GM18505 (cell line): Measurements from ENCODE around the gene OGFR.

Experiments
- ATAC-seq: cut with Tn5 transposase; IDR thresholded peaks from one replicate; pipeline ENCODE4 v1.9.1; 2021; ENCODE audit not compliant: unreplicated experiment
- POLR2A ChIP-seq: IDR thresholded peaks from 4 replicates; pipeline ENCODE4 v1.6.1; 2011; ENCODE audit warnings: borderline replicate concordance; ENCODE audit not compliant: insufficient read depth, insufficient read length; ENCODE audit errors: extremely low read depth

OGFR gene

DNA sequence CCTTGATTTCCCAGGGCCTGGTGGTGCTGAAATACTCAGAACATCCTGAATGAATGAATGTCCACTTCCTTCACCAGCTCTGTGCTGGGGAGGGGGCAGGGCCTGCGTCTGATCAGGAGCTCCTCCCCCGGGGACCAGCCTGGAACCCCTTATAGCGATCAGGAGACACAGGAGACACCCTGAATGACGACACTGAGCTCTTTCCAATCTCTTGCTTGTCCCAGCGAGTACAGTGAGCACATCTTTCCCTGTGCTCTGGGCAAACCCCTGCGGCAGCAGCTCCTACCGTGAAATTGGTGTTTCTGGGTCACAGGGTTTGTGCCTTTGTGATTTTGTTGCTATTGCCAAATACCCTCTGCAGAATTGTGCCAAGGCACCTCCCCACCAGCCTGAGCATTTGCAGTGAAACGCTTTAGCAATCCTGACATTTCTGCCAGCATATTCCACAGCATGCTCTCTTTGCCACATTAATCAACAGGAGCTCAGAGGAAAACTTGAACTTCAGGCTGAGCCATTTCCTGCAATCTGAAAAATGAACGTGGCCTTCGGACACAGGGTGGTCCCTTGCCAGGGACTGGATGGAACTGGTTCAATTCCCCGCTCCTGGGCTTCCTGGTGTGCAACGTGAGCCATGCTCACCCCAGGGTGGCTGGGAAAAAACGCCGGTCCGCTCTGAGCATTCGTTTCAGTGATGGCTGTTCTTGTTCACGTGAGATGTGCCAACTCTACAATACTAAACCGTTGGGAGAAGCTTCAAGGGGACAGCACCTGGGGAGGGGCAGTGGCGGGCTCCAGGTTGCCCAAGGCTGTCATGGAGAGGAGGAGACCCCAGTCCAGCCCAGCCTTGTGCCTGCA, 31.4 kb upstream of the OGFR start:
- no peak for ATAC-seq
- no peak for TF ChIP-seq POLR2A

DNA sequence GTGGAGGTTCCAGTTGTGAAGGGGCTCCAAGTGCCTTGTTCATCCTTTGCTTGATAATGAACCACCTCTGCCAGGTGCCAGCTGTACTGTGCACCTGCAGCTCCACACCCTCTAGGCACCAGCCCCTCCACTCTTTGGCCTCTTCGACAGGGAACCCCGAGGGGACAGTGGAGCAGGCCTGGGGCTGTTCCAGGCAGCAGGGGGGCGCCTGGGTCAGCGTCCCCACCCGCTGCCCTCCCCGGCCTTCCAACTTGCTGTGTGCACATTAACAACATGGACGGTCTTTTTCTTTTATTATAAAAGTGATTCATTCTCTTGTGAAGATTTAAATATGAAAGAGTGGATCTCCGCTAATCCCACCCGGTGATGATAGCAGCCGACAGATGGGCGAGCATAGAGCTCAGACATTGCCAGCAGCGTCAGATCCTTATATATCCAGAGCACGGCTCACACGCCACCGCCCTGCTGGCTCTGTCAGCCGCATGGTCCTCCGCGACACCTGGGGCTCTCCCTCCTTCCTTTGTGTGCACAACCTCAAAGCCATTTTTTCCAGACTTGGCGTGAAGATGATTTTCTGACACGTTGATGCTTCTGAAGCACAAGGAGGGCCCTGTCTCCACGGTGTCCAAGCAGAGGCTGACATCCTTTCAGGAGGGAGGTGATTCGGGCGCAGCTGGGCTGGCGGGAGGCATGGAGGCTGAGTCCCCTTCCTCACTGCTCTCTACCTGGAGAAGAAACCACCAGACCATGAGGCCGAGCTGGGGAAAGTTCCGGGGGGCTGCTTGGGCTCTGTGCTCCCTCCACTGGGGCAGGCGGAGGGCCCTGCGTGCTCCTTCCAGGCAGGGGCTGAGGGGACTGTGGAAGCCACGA, 30.6 kb upstream of the OGFR start:
- no peak for ATAC-seq
- TF ChIP-seq POLR2A, result no peak

DNA sequence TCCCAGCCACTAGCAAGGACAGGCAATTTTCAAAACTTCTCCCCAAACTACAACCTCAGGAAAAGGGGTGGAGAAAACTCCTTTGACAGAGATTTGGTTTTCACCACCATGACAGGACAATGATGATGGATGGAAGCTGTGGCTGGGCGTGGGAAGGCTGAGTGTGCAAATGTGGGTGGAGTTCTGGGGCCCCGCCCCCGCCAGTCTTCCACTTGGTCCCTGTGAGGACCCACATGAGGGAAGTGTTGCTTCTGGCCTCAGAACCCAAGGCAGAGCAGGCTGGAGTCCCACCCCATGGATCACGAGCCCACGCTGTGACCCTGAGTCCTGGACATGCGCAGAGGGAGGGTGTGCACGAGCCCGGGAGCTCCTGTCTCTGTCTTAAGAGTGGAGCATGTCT, 29.9 kb upstream of the OGFR start:
- no peak for TF ChIP-seq POLR2A
- ATAC-seq, result no peak

DNA sequence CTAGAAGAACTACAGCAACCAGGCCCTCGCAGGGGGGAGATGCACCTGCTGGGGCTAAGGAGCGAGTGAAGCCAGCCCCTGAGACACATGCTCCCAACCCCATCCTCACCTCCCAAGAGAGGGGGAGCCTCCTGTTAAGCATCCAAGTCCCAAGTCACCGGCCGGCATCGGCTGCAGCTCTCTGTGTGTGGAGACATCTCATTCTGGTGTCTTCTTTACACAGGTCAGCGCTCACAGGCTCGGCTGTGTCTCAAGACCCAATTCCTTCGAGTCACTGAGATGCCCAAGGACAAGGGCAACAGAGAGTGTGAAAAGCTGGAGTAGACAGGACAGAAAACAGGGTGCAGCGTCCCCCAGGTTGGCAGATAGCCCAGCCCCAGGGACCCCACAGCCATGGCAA, 29.4 kb upstream of the OGFR start:
- TF ChIP-seq POLR2A, result no peak
- ATAC-seq, result no peak

DNA sequence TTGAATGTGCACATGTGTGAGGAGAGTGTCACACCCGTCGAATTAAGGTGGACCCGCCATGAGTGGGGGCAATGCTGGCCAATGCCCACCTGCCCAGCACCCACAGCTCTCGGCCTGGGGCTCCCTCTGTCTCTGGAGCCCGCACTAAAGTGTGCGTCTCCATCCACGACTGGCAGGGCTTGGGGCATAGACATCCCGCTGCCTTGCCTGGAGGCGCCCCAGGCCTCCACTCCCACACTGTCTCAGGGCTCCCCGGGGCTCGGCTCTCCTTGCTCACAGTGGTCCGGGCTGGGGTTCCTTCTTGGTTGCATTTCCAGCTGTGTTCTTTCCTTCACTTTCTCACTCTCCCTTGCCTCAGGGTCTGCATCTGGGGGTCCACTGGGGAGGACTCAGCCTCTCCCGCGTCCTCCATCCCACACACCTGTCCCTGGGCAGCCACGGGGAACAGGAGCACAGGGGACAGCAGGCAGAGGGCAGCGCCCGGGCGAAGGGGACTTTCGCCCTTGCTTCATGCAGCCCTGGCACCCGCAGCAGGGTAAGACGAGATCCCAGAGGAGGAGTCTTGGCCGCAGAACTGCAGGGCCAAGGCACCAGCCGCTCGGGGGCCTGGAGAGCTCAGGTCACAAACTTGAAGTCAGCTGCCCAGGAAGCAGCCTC, 28.5 kb upstream of the OGFR start:
- no peak for TF ChIP-seq POLR2A
- ATAC-seq, result no peak

DNA sequence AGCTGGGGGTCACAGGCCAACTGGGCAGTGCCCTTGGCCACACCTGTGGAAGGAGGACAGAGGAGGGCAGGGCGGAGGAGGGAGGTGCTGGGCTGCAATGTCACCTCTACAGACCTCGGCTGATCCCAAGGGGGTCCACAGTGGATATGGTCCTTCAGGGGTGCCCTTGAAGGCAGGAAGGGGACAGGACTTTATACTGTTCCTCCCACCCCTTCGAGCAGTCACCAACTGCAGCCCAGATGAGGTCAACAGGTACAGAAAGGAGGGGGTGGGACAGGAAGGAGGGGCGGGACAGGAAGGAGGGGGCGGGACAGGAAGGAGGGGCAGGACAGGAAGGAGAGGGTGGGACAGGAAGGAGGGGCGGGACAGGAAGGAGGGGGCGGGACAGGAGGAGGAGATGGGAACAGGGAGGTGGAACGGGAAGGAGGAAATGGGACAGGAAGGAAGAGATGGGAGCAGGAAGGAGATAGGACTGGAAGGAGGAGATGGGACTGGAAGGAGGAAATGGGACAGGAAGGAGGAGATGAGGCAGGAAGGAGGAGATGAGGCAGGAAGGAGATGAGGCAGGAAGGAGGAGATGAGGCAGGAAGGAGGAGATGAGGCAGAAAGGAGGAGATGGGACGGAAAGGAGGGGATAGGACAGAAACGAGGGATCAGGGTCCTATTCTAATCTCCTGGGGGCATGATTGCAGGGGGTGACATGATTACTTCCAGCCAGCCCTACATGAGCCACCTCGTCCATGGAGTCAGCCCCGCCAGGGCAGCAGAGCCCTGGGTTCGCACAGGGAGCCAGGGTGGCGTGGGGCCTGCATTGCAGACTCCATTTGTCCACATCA, 27.7 kb upstream of the OGFR start:
- peak; percentile 44 for TF ChIP-seq POLR2A
- peak; percentile 49 for ATAC-seq

DNA sequence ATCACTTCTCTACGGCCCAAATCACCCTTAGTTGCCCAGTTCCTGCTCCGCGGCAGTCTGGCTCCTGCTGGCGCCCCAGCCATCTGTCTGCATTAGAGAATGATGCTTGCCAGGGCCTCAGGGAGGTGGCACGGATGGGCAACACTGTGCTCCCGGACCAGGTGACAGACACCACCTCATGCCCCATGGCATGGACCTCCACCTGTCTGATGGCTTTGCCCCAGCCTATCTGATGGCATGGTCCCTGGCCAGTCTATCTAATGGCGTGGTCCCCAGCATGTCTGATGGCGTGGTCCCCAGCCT, 27.2 kb upstream of the OGFR start:
- ATAC-seq, result no peak
- no peak for TF ChIP-seq POLR2A

DNA sequence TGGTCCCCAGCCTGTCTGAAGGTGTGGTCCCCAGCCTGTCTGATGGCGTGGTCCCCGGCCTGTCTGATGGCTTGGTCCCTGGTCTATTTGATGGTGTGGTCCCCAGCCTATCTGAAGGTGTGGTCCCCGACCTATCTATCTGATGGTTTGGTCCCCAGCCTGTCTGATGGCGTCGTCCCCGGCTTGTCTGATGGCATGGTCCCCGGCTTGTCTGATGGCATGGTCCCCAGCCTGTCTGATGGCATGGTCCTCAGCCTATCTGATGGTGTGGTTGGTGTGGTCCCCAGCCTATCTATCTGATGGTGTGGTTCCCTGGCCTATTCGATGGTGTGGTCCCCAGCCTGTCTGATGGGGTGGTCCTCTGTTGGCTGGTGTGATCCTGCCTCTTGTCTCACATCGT, 26.6 kb upstream of the OGFR start:
- no peak for ATAC-seq

DNA sequence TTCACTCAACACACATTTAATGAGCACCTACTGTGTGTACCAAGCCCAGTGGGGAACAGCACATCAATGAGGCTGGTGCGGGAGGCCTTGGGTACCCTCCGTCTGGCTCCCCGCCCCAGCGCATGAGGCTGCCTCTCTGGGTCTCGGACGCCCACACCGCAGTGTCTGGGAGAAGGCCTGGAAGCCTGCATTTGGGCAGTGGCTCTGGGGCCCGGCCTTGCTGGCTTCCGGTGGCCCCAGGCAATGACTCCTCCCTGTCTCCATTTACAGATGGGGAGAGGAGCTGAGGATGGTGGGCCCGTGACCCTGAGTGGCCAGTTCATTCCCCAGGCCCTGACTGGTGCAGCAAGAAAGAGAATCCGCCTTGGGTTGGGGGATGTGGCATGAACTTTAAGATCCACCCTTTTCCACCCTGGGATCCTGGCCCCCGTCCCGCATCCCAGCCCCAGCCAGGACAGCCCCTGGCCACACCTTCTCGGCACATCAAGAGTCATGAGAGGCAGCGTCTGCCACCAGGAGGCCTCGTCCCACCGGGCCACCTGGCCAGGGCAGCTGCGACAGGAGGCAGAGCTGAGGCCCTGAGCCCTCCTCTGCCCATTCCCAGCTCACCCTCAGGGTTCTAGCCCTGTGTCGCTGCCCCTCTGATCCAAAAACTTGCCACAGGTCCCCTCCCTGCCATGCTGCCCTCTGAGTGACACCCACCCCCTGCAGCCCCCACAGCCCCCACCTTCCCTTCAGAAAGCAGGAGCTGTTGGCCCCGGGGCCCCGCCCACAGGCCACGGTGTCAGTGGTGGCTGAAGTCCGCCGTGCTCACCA, 25.8 kb upstream of the OGFR start:
- no peak for TF ChIP-seq POLR2A
- ATAC-seq, result no peak

More for the DNA sequence above, 26.6 kb upstream of the OGFR start:
- no peak for TF ChIP-seq POLR2A

DNA sequence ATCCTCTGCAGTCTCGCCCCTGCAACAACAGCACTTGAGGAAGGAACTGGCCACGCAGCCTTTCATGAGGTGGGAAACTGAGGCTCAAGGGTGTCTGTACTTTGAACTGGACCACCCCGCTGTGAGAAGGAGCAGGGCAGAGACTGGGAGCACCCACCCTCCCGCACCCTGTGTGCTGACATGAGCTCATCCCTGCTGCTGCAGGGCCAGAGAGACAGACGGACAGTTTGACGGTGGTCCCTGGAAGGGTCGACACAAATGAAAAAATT, 25.3 kb upstream of the OGFR start:
- ATAC-seq, result no peak

DNA sequence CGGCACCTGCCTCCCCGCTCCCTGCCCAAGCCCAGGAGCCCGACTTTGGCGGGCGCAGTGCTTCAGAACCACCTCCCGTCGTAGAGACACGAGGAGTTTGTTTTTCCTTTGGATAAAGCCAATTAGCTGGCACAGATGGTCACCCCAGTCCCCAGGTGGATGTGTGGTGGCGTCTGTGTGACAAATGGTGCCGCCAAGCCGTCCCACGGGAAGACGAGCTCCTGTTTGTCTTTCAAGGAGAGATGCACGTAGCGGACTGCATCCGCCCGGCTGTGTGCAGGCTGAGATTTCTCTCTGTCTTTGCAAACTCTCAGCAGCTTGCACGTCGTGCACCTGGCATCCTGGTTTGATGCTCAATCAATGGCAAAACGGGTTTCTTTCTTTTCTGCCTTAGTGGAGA, 24.4 kb upstream of the OGFR start:
- no peak for ATAC-seq
- no peak for TF ChIP-seq POLR2A

More for the DNA sequence above, 25.3 kb upstream of the OGFR start:
- TF ChIP-seq POLR2A, result no peak

DNA sequence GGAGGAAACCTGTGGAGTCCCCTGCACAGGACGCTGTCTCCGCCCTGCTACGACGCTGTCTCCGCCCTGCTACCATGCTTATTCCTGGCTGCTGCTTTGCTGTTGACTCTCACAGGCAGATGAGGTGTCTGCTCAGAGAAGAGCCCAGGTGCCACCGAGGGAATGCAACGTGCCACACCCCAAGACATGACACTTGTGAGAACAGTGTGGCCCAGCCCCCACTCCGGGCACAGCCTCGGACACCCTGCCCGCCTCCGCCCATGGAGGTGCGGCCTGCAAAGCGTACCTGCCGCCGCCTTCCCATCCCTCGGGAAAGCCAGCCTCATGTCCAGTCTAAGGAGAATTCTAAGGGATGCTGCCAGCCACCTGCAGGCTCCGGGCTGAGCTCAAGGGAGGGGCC, 23.9 kb upstream of the OGFR start:
- ATAC-seq, result no peak

More for the DNA sequence above, 23.9 kb upstream of the OGFR start:
- no peak for TF ChIP-seq POLR2A
